ENCODE measurements around the gene SNX4. TPM values are rescaled to one million over a fixed set of nuclear protein-coding genes. Genes with fewer than 3 reads are reported as not detected.

SNX4 gene
- total RNA-seq, 1 donor from 2014 or later, result 33.7 TPM

DNA sequence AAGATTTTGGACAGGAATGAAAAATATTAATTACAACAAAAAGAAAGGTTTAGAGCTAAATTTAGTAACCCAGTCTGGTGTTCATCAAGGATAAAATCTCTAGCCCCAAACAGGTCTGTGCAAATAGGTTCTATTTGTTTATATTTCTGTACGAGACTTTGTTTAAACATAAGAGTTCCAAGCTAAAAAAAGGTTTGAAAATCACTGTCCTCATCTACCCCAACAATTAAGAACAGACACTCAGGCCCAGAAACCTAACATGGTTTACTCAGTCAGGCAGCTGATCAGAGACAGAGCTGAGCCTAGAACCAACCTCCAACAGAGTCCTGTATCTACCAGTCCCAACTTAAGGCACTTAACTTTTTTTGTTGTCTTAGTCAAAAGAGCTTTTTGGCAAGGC lies 49.3 kb downstream of the SNX4 start:
- intact Hi-C loops (cut with micrococcal nuclease), result no loop called here

DNA sequence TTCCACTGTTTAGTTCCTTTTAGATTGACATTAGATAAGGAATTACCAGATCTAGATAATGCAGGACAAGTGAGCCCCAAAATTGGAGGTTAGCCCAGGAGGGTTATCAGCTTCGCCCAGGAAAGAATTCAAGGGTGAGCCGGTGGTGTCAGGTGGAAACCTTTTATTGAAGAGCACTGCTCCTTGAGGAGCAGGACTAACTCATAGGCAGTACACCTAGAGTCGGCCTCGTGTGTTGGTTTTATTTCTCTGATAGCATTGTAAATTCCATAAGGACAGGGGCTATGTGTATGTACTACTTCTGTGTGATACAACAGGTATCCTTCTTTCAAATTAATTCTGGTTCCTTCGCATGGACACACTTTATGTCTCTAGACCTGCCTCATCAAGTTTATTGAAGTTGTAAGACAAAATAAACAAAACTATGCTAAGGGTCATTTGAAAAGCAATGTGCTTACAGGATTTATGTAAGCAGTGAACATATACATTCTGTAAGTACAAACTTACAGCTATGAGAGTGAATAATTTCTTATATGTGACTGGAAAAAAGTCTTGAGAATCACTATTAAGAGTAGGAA lies 57.2 kb downstream of the SNX4 start:
- intact Hi-C loops (cut with micrococcal nuclease), result no loop called here

DNA sequence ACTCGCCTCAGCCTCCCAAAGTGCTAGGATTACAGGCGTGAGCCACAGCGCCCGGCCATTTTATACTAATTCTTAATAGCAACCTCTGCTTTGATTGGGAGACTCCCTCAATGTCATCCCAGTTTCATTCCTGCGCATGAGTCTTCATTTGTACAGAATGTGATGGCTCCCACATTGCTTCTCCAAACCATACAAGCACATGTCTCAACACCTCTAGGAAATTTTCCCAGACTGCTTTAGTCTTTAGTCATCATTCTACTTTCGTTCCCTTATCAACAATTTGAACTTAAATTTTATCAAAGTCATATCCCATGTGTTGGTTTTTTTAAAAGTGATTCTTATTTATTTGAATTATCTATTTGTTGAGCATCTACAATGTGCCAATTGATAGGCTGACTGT lies 58.1 kb downstream of the SNX4 start:
- intact Hi-C loops (cut with micrococcal nuclease), result no loop called here

DNA sequence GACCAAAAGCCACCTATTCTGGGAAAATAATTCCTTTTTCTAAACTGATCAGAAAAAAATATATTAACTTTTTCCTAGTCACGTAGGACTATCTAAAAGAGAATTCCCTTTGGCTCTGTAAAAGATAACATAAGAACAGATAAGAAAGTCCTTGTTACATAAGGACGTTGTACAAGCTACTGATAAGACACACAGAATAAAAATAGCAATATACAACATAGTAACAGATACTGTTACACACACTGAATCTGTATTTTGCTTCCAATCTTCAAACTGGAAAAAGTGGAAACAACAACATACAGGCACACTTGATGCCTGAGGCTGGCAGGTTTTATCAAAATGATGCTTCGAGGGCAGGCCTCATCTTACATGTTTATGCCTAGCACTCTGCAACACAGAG lies 59.8 kb downstream of the SNX4 start:
- intact Hi-C loops (cut with micrococcal nuclease), result no loop called here

DNA sequence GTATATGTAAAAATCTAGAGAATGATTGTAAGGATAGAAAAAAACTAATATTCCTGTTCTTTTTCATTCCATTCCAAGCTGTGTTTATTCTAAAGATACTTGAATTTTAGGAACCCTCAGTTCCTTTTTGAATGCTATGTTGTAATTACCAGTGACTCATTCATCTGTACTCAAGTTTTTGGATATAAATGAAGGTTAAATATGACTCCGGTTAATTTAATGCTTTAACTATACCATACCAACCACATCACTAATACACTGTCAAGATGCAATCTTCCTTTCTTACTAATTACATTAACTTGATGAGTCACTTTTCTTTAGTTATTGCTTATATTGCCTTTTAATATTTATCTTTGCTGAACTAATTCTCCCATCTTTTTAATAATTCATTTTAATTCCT lies 76.1 kb downstream of the SNX4 start:
- intact Hi-C loops (cut with micrococcal nuclease), result no loop called here

DNA sequence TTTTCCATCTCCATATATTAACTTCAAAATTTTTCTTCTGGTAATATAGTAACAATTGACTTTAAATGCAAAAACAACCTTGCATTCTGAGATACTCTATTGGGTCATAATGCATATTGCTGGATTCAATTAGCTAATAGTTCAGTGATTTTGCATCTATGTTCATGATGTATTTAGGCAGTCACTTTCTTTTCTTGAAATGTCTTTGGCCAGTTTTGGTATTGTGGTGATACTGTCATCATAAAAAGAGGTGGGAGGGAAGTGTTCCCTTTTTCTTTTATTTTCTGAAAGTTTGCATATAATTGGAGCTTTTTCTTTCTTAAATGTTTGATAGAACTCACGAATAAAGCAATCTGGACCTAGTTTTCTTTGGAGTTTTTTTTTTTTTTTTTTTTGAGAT lies 77.5 kb downstream of the SNX4 start:
- intact Hi-C loops (cut with micrococcal nuclease), result no loop called here

DNA sequence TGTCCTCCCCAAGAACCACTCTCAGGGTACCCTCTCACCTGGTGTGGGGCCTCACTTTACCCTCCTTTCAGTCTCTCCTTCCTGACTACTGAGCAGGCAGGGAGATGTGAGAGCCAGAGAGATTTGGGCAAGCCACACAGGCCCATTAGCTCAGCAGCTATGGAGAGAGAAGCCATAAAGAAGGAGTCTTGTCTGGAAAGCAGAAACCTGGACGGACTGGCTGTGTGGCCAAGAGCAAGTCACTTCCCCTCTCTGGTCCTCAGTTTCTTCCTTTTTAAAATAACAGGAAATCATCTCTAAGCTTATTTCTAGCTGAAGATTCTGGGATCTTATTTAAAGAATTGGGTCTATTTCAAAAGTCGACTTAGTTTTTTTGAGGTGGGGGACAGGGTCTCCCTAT lies 79.0 kb downstream of the SNX4 start:
- intact Hi-C loops (cut with micrococcal nuclease), result no loop called here

DNA sequence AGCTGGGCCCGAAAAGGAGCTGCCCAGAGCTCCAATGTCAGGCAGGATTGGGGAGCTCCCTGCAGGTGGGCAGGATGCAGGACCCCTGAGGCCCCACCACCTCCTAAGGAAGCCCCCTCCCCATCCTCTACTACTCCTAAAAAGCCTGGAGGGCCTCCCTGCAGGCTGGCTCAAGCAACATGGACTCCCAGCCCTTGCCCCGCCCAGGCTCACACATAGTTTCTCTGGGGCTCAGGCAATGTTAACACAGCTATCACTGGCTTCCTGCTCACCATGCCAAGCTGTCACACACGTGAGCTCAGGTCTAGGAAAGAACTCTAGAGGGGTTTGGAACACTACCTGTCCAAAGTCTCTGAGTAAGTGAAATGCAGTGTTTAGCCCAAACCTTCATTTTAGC lies 79.4 kb downstream of the SNX4 start:
- intact Hi-C loops (cut with micrococcal nuclease), result no loop called here

DNA sequence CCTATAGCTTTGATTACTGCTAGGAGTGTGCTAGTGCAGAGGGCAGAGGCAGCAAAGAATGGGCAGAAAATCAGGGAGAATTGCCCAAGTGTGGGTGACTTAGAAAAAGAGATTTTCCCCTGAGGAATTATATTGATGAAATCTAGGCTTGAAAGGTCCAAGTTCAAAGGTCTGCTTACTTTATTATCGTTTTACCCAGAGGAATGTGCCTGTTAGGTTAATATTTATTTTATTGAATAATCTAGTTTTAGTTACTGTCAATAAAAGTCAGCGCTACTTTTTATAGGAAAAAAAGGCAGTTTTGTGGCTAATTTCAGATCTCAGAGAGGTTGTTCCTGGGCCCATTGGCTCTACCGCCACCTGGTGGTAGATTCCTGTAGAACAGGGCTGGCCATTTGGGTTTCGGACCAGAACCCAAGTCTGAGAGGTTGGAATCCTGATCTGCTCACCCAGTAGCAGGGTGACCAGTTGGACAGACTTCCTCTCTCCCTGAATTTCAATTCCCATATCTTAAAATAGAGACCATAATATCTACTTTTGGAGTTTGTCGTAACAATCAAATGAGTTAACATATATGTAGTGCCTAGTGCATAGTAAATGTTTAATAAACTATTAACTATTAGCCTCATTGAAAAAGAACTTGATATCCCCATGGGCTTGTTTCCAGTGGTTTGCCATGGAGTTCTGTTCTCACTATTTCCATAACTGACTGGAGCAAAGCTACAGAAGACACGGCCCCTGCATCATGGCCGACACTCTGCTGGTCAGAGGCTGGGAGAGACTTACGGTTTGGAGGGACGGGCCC lies 82.2 kb downstream of the SNX4 start:
- intact Hi-C loops (cut with micrococcal nuclease), result loop anchor here (1.0 to 2.0 kb wide), 4 partner anchors 287 to 677 kb away; no protein-coding TSS in a partner anchor

DNA sequence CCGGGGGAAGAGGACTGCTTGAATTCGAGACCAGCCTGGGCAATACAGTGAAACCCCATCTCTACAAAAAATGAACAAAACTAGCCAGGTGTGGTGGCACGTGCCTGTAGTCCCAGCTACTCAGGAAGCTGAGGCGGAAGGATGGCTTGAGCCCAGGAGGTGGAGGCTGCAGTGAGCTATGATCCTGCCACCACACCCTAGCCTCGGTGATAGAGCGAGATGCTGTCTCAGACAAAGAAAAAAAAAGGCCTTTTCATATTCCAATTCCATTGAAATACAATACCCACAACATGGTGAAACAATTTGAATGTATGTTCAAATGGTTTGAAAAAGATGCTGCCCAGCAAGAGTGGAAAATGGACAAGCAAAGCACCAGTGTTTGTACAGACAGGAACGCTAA lies 83.1 kb downstream of the SNX4 start:
- intact Hi-C loops (cut with micrococcal nuclease), result loop anchor here (1.0 to 2.0 kb wide), 2 partner anchors 286 to 676 kb away; no protein-coding TSS in a partner anchor

DNA sequence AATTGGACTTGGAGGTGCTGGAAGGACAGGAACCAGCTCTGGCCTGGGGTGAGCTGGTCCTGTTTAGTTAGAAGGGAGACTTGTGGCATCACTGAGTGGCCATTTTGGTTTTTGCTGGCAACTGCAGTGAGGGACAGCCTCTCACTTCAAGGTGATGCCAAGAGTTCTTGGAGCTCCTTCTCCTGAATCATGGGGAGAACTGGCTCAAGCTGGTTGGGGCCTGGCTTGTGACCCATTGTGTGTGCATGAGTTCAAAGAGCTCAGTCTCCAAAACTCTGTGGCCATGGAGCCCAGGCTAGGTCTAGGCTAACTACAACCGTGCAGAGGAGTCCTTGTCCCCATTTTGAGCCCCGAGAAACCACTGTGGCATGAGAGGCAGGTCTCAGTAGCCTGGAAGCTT lies 84.8 kb downstream of the SNX4 start:
- intact Hi-C loops (cut with micrococcal nuclease), result no loop called here

DNA sequence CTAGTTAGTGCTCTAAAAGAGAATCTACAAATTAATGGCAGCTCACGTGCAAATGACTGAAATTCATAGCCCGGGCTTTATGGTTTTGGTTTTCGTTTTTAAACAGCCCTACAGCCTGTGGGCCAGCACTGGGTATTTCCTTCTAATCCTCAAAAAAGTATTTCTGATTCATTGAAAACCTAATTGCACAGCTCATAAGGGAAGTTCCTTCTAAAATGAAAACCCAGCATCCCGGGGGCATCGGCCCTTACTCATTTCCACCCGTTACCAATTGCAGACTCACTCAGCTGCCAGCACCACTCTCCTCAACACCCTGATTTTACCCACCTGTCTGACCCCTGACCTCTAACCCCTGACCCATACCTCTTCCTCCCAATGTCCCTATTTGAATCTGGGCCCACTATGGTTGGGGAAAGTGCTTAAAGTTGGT lies 85.4 kb downstream of the SNX4 start:
- intact Hi-C loops (cut with micrococcal nuclease), result no loop called here

DNA sequence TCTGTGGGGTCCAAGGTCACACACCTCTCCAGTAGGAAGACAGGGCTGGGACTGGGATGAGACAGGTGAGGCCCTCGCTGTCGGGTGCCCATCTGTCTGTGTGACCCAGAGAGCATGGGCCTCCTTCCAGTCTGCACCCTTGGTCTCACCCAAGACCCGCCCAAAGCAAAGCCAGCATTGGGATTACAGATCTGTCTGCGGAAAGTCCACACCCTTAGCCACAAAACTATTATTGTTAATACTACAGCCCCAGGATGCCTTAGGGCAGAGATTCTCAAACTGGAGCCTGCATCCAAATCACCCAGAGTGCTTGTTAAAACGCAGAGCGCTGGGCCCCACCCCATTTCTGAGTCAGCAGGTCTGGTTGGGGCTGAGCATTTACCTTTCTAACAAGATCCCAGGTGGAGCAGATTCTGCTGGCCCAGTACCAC lies 86.4 kb downstream of the SNX4 start:
- intact Hi-C loops (cut with micrococcal nuclease), result no loop called here

DNA sequence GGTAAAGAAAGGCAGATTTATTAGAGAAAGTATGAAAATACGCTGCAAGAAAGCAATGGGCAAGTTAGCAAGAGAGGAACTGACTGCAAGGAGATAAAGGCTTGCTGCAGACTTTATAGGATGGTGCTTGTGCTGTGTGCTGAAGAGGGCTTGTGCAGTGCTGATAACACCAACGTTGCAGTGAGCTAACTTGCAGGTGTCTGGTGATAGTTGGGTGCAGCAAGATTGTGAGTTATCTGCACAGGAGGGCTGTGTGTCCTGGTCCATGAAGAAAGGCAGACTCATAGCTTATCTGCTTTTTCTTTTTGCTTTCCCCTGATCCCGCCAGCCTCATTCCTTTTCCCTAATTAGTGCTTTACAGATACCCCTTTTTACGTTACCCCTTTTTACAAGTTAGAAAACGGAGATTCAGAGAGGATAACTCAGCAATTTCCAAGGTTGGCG lies 86.9 kb downstream of the SNX4 start:
- intact Hi-C loops (cut with micrococcal nuclease), result no loop called here

DNA sequence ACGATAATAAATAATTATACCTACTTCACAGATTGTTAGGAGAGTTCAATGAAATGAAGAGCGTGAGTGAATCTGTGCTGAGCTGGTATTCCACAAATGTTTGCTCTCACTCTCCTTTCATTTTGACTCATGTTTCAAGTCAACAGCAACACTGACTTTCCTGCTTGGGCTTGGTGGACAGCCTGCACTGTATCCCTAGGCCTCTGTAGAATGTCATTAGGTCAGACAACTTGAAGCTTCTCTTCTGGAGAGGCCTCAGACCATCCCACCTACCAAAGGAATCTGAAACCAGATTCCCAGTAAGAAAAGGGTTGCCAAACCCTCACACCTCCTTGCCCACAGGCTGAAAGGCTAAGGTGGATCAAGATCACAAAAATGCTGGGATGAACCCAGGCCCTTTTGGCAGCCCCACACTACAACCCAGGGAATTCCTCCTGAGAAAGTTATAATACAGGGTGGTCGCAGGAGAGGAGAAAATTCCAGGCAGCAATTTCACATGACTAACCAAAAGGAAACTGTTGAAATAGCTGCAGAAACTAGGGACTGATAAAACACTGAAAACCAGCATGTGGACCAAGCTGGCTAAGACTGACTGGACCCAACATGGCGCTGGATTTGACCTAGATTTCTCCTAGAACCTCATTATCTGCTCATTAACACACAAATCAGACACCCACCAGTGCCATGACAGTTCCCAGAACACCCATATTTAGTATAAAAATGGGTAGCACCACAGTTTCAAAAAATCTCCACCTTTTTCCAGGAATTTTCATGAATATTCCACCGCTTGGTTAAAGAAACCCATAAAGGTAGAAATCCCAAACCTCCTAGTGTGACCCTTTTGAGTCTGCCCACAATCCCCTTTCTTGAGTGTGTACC lies 87.9 kb downstream of the SNX4 start:
- intact Hi-C loops (cut with micrococcal nuclease), result no loop called here

DNA sequence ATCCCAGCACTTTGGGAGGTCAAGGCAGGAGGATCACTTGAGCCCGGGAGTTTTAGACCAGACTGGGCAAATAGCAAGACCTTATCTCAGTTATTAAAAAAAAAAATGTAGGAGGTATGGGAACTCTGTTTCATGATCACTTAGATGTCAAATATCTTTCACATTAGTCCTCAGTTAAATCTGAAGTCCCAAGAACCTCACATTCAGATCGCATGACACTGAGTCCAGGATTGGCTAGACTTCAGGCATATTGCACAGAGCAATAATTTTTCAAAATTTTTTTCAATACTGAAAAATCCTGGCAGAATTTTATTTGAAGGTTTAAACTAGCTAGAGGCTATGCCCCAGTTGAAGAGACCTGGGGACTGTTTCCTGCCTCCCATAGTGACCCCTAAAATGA lies 88.6 kb downstream of the SNX4 start:
- intact Hi-C loops (cut with micrococcal nuclease), result no loop called here

DNA sequence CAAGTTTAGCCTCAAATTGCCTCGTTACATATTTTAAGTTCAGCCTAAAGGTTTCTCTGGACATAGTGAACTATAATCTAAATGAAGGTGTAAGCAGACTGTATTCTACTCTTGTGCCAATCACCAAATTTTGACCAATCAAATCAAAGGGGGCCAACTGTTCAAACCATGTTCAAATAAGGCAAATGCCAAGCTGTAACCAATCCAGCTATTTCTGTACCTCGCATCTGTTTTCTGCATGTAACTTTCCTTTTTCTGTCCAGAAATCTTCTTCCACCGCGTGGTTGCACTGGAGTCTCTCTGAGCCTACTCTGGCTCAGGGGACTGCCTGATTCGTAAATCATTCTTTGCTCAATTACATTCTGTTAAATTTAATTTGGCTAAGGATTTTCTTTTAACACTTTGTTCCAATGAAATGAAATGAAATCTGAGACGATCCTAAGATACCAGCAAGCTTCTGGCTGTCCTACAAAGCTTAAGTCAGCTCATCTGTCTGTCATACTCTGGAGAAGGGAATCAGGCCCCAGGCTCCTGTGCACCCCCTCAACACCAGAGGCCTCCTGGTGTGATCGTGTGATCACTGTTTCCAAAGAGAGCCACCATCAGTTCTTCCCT lies 91.7 kb downstream of the SNX4 start:
- intact Hi-C loops (cut with micrococcal nuclease), result no loop called here

DNA sequence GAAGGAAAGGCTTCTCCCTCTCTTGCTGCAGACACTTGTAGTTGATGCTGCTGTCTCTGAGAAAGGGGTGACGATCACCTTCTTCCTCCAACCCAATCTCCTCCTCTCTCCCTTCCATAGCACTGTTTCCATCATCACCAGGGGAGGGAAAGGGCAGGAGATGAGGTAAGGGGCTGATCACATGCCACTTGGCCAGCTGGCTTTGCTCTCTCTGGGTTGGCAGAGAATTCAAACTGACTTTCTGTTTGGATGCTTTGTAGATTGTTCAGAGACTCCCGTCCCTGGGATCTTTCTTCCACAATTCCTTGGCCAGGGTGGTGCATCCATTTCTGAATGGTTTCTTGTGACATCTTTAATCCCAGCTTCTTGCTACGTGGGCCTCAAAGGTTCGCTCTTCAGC lies 101.7 kb downstream of the SNX4 start:
- intact Hi-C loops (cut with micrococcal nuclease), result no loop called here

DNA sequence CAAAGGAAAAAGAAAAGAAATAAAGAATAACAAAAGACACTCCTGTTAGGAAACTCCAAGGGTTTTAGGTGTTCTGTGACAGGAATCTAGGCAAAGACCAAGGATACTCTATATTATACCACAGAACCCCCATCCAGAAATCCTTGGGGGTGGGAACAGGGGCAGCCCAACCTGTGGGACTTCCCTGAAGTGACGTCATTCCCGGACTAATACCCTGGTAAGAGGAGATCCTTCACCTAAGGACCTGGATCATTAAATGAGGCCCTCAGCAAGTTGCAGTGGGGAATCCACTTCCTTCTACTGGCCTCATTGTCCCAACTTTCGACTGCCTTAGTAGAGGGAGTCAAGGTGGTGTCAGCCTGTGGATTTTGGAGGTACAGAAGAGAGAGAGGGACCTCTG lies 103.8 kb downstream of the SNX4 start:
- intact Hi-C loops (cut with micrococcal nuclease), result no loop called here

DNA sequence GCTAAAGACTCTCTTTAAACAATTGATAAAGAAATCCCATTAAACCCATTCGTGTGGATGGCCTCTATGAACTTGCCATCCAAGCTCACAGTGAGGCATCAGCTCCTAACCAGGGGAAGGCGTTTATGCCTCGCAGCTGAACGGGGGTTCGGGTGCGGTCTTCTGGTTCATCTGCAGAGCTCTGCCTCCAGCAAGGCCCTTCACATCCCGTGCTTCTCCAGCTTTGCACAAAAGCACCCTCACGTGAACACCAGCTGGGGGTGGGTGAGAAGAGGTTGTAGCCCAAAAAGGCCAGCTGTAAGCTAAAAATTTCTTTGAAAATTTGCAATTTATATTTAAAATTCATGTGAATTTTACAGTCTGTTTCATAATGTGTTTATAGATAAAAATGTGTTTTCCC lies 105.3 kb downstream of the SNX4 start:
- intact Hi-C loops (cut with micrococcal nuclease), result no loop called here

DNA sequence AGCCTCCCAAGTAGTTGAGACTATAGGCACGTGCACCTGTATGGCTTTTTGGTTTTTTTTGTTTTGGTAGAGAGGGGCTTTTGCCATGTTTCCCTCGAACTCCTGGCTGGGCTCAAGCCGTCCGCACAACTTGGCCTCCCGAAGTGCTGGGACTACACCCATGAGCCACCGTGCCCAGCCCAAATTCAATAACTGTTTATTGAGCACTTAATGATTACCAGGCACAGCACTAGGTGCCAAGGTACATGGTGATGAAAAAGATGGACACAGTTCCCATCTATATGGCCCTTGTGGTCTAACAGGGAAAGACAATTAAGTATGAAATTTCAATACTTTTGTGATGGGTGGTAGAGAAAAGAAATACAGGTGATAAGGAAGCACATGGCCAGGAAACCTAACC lies 109.1 kb downstream of the SNX4 start:
- intact Hi-C loops (cut with micrococcal nuclease), result no loop called here

DNA sequence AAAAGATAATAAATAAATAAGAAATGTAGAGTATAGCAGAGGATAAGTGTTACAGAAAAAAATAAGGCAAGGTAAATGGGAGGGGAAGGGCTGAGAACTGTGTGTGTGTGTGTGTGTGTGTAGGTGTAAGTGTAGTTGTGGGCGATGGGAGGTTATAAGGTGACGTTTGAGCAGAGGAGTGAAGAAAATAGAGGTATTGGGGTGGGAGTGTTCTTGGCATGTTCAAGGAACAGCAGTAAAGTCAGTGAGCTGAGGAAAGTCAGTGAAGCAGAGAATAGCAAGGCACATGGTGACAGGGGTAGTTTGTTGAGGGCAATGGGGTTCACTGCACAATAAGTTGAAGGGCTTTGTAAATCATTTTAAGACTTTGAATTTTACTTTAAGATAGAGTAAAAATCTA lies 113.9 kb downstream of the SNX4 start:
- intact Hi-C loops (cut with micrococcal nuclease), result no loop called here
